NCI-H146 (cell line): ENCODE measurements around the gene KCNT2.

Experiments
- DNase-seq: peaks from one replicate; lab custom pipeline; 2025; lab: John Stamatoyannopoulos, UW

Gene KCNT2

GRCh38 chr1:196193896-196194559 lies 414.2 kb downstream of the KCNT2 start:
- no peak for DNase-seq

DNA sequence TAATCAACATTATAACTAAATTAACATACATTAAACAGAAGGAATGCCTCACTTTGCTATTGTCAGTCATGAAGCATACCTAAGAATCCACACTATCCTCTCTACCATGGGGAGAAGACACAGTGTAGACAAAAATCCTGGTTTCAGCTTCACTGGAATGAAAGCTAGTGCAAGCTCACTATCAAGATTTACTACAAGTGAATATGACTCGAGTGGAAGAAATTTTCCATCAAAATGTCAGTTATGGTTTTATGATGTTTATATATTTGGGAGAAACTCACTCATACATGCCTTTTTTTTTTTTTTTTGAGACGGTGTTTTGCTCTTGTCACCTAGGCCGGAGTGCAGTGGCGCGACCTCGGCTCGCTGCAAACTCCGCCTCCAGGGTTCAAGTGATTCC lies 424.3 kb downstream of the KCNT2 start:
- no peak for DNase-seq

DNA sequence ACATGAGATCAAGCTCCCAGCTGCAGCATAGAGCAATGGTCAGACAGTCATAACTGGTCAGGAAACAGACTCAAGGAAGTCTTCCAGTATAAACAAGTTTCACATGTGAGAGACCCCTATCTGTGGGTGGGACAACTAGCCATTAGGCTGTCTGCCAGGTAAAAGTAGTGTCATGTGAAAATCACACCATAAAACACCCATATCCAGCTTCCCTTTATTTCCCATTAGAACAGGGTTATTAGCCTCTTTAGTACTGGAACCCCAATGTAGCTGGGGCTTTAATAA lies 426.7 kb downstream of the KCNT2 start:
- DNase-seq, result no peak

DNA sequence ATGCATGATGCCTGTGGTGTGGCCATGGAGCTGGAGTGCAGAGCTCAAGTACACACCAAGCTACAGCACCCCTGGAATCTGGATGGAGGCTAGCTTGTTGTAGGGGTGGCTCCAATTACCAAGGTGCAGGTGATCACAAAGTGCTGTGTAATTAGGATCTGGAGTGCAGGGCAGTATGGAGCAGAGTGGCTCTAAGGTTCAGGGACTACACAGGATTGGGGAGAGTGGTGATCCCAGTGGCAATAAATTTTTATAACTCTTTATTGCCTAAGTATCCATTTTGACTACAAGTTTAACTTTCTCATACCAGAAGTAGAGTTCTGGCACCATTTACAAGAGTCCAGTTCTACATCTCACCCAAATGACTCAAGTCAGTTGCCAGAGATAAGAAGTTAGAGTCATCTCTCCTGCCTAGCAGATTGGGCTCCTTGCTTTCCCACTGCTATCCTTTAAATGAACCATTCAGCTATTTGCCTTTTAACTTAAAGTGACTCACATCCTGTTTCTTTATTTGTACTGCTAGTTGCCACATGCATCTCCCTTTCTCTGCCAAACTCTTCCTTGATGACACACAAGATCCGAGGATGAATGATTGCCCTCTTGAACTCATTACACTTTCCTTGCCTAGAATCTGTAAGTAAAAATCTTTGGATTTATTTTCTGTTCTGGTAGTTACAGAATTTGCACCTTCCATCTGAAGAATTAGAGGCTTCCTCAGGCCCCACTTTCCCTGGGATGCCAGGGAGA lies 427.2 kb downstream of the KCNT2 start:
- DNase-seq, result no peak

GRCh38 chr1:196178083-196178635 lies 430.1 kb downstream of the KCNT2 start:
- no peak for DNase-seq
